ENCODE results near the gene MGMT. TPM values are rescaled to one million over a fixed set of nuclear protein-coding genes. Genes with fewer than 3 reads are reported as not detected.
A peak's percentile ranks its signal among the peaks of the same experiment; 100 is the strongest.

The MGMT gene
- total RNA-seq, 4 donors from 2014 or later = 18.4 to 30.3 (median 27.9) TPM

DNA sequence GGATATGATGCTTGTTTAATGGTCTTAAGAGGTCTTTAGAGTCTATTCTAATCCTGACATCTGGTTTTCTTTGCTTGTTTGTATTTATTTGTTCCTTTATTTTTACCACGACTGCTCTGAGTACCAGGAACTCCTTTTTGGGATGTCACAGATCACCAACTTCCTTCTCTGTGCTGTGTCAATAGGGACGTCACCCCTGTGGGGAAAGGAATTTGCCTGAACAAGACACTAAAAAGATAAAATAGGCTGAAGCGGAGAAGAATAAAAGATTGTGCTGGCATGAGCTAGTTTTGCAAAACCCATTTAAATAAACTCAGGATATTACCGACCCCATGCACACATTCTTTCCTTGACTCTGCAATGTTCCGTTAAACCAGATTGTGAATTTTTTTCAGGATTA, 27.7 kb downstream of the MGMT start:
- no peak overlapping the region for H3K27ac ChIP-seq (replicated peaks in 1 of 4)
- H3K9me3 ChIP-seq = peaks cover 0 to 29% (median 20%) of the 10 kb centered on the region in 4 donors
- no peaks in the 10 kb centered on the region for H3K4me1 ChIP-seq
- intact Hi-C loops (cut with DNase I) = no loop called here
- no peak for DNase-seq (ENCODE audit: extremely low spot score)
- no peaks in the 10 kb centered on the region for H3K27me3 ChIP-seq
- H3K4me3 ChIP-seq = no peak overlapping the region
- WGBS = 83% methylated on average over 5 of the region's 5 CpGs
- TF ChIP-seq POLR2AphosphoS5 (IDR thresholded peaks at IDR 0.05) (no peak), EP300 (IDR thresholded peaks at IDR 0.05) (no peak), POLR2A (IDR thresholded peaks at IDR 0.05; ENCODE audit: low read depth) (no peak)
- TF ChIP-seq, protein P1, sequence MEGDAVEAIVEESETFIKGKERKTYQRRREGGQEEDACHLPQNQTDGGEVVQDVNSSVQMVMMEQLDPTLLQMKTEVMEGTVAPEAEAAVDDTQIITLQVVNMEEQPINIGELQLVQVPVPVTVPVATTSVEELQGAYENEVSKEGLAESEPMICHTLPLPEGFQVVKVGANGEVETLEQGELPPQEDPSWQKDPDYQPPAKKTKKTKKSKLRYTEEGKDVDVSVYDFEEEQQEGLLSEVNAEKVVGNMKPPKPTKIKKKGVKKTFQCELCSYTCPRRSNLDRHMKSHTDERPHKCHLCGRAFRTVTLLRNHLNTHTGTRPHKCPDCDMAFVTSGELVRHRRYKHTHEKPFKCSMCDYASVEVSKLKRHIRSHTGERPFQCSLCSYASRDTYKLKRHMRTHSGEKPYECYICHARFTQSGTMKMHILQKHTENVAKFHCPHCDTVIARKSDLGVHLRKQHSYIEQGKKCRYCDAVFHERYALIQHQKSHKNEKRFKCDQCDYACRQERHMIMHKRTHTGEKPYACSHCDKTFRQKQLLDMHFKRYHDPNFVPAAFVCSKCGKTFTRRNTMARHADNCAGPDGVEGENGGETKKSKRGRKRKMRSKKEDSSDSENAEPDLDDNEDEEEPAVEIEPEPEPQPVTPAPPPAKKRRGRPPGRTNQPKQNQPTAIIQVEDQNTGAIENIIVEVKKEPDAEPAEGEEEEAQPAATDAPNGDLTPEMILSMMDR (IDR thresholded peaks at IDR 0.05) = no peak
- no peaks in the 10 kb centered on the region for H3K36me3 ChIP-seq

- Histone ChIP-seq H3K27me3 (no peaks in the 10 kb centered on the region), H3K36me3 (no peaks in the 10 kb centered on the region), H3K9me3 (peaks cover 0 to 24% (median 19%) of the 10 kb centered on the region in 4 donors), H3K4me3 (no peak overlapping the region), H3K4me1 (no peaks in the 10 kb centered on the region), H3K27ac (replicated peaks in 1 of 4) (no peak overlapping the region)
- no peak for DNase-seq (ENCODE audit: extremely low spot score)
- 86% methylated on average over 6 of the region's 6 CpGs for WGBS
- intact Hi-C loops (cut with DNase I) = no loop called here
- TF ChIP-seq EP300 (IDR thresholded peaks at IDR 0.05) (no peak), POLR2A (IDR thresholded peaks at IDR 0.05; ENCODE audit: low read depth) (no peak), POLR2AphosphoS5 (IDR thresholded peaks at IDR 0.05) (no peak)
- TF ChIP-seq, protein P1 (IDR thresholded peaks at IDR 0.05) = no peak
Observed at GRCh38 chr10:129495256-129495655, 28.2 kb downstream of the MGMT start.

DNA sequence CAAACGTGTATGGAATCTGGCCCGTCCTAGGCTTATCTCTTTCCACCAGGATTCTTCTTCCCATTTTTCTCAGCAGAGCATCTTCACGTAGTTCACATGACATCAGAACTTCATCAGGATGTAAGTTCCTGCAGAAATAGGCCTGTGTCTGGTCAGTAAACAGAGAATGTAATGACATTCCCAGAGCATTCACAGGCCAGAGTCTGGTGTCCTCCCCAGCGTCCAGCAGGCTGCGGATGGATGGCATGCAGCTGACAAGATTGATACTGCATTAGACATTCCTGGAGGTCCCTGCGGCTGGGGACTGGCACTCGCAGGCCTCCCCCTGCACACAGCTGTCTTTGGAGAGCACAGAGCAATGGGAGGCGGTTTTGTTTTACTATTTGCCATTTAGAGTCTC, 28.7 kb downstream of the MGMT start:
- WGBS = 73% methylated on average over 8 of the region's 8 CpGs
- TF ChIP-seq POLR2A (IDR thresholded peaks at IDR 0.05; ENCODE audit: low read depth) = no peak
- no peak for TF ChIP-seq EP300 (IDR thresholded peaks at IDR 0.05)
- TF ChIP-seq POLR2AphosphoS5 (IDR thresholded peaks at IDR 0.05) = no peak
- TF ChIP-seq, protein P1 (IDR thresholded peaks at IDR 0.05) = no peak
- peaks cover 0 to 20% (median 16%) of the 10 kb centered on the region in 4 donors for H3K9me3 ChIP-seq
- no peak overlapping the region for H3K4me3 ChIP-seq
- intact Hi-C loops (cut with DNase I) = no loop called here
- DNase-seq (ENCODE audit: extremely low spot score) = peak; percentile 34
- no peak overlapping the region for H3K27ac ChIP-seq (replicated peaks in 1 of 4)
- H3K27me3 ChIP-seq = no peaks in the 10 kb centered on the region
- H3K36me3 ChIP-seq = peaks cover 0 to 3% (median 0%) of the 10 kb centered on the region in 4 donors
- no peaks in the 10 kb centered on the region for H3K4me1 ChIP-seq

GRCh38 chr10:129497013-129497412, 30.0 kb downstream of the MGMT start:
- WGBS = 92% methylated on average over 8 of the region's 8 CpGs

More at GRCh38 chr10:129497013-129497412, 30.0 kb downstream of the MGMT start:
- DNase-seq (ENCODE audit: extremely low spot score) = peak; percentile 26
- Histone ChIP-seq H3K36me3 (peaks cover 0 to 5% (median 0%) of the 10 kb centered on the region in 4 donors), H3K4me1 (no peaks in the 10 kb centered on the region), H3K27ac (replicated peaks in 1 of 4) (no peak overlapping the region), H3K4me3 (no peak overlapping the region), H3K27me3 (no peaks in the 10 kb centered on the region), H3K9me3 (peaks cover 0 to 7% (median 3%) of the 10 kb centered on the region in 4 donors)
- intact Hi-C loops (cut with DNase I) = no loop called here
- no peak for TF ChIP-seq EP300 (IDR thresholded peaks at IDR 0.05)
- TF ChIP-seq POLR2A (IDR thresholded peaks at IDR 0.05; ENCODE audit: low read depth) = no peak
- TF ChIP-seq, protein P1 (IDR thresholded peaks at IDR 0.05) = no peak
- TF ChIP-seq POLR2AphosphoS5 (IDR thresholded peaks at IDR 0.05) = no peak
